Stomach (tissue), 9 donors: Measurements from ENCODE around the gene CTNND2. TPM values are rescaled to one million over a fixed set of nuclear protein-coding genes. Genes with fewer than 3 reads are reported as not detected.

ENCODE experiments used
- DNase-seq, 2 donors: peaks; one replicate each; pipeline versions ENCODE4 v3.0.0 to v3.0.0-alpha.2; 2013 to 2019
- H3K27ac ChIP-seq, 5 donors: fragments of 200-600 bp in 4 of 5; sonication (generic) in 4 of 5; one replicate each; pipeline ENCODE4 v1.5.1; 2013 to 2019; ENCODE audit warnings: mild to moderate bottlenecking in 1 of 5, moderate library complexity in 1 of 5
- H3K27me3 ChIP-seq, 3 donors: fragments of 200-600 bp; sonication (generic); one replicate each; pipeline ENCODE4 v1.5.1; 2017 to 2019; ENCODE audit warnings: mixed run types in 1 of 3
- H3K36me3 ChIP-seq, 4 donors: fragments of 200-600 bp; sonication (generic); 1 replicate in 3 of 4; 2 replicates in 1 of 4; pipeline ENCODE4 v1.5.1; 2016 to 2019
- H3K4me1 ChIP-seq, 4 donors: fragments of 200-600 bp; sonication (generic); one replicate each; pipeline ENCODE4 v1.5.1; 2016 to 2019
- H3K4me3 ChIP-seq, 4 donors: fragments of 200-600 bp; sonication (generic) in 3 of 4; one replicate each; pipeline ENCODE4 v1.5.1; 2016 to 2019; ENCODE audit warnings: mild to moderate bottlenecking in 1 of 4
- H3K9me3 ChIP-seq, 4 donors: fragments of 200-600 bp; sonication (generic); one replicate each; pipeline ENCODE4 v1.5.1; 2016 to 2019
- EP300 ChIP-seq: sonication (generic); formaldehyde crosslinking; IDR thresholded peaks from one replicate; pipeline ENCODE4 v1.6.1; 2017; ENCODE audit warnings: antibody characterized with exemption
- POLR2A ChIP-seq, 4 donors: fragments of 450-650 bp; IDR thresholded peaks; one replicate each; pipeline ENCODE4 v1.6.1; 2016; ENCODE audit warnings: antibody characterized with exemption in 4 of 4, control low read depth in 2 of 4, mild to moderate bottlenecking in 1 of 4, moderate library complexity in 1 of 4
- POLR2AphosphoS5 ChIP-seq, 3 donors: sonication (generic); formaldehyde crosslinking; IDR thresholded peaks; one replicate each; pipeline ENCODE4 v1.6.1; 2016; ENCODE audit warnings: antibody characterized with exemption in 3 of 3
- WGBS, 5 donors: extraction: QIAGEN DNeasy Blood & Tissue Kit in 3 of 5; methylation state at CpG; one replicate each; pipeline versions ENCODE4 v1.1.5 to v1.1.7; 2013 to 2018; 5-methylcytosine and 5-hydroxymethylcytosine counted together
- intact Hi-C: fragments of 100-400 bp; cut with DNase I; formaldehyde crosslinking; loops from one replicate; pipeline ENCODE4 v1.15.1; 2023; ENCODE audit warnings: low total_unique reads
- polyA plus RNA-seq, 3 donors: library from polyadenylated mRNA; stranded (reverse); fragments of 200-250 nt; gene quantifications; one replicate each; pipeline ENCODE4 v1.2.3, GENCODE V29; 2013
- total RNA-seq, 5 donors: library from RNA; depleted of rRNA; stranded (reverse); fragments of >200 nt; gene quantifications; one replicate each; pipeline versions ENCODE4 v1.1.0 to v1.2.3, GENCODE V29; 2014 to 2016
- TF ChIP-seq, protein P1 (sequence below), 7 experiments: fragments of 450-650 bp in 4 of 7; fragments of 200-600 bp in 3 of 7; sonication (generic) in 3 of 7; IDR thresholded peaks; one replicate each; pipeline ENCODE4 v1.5.1; 2016 to 2019; ENCODE audit warnings: antibody characterized with exemption in 7 of 7, control low read depth in 2 of 7, mild to moderate bottlenecking in 1 of 7
- donor health status: healthy with polysubstance abuse.
- donor health status: Bipolar disorder and iron deficiency.
- donor health status: healthy.

The CTNND2 gene
- total and polyA plus RNA-seq, 8 donors, result 0.29 to 3.4 (median 2.0) TPM; not detected in 2

DNA sequence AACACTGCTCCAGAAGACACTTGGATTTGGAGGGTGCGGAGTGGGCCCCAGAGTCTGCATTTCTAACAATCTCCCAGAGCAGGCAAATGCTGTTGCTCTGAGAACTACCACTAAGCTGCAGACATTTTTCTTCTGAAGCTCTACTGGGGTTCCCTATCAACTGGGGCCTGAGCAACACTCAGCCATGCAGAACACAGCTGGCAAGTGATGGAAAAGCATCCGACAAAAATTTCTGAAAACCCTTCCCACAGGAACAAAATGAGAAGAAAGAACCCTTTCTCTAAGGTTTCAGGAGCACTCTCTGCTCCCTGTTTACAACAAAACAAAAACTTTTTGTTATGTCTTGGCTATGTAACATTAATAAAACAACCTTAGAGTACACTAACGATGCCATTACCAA lies 516.9 kb downstream of the CTNND2 start:
- 87 to 93% (median 90%) methylated on average over 3 of the region's 3 CpGs for WGBS, 5 donors

DNA sequence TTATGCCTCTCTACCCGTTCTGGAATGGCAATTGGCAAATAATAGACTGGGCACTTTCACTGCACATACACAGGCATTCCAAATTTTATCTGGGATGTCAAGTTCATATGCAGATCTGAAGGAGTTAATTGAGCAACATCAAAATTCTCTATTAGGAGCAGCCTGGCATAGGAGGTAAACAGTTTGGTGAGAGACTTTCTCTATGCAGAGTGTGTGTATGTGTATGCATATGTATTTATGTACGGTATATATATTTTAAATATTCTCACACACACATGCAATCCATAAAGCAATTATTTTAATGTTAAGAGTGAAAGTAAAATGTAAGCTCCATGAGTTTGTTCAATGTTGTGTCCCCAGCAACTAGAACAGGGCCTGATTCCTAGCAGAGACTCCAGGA lies 517.8 kb downstream of the CTNND2 start:
- Histone ChIP-seq H3K27ac (no peak overlapping the region), H3K4me1 (peaks cover 10 to 19% (median 17%) of the 10 kb centered on the region in 4 donors), H3K4me3 (peak overlapping the region in 1 of 4 donors; percentile 40), H3K27me3 (peaks cover 0 to 48% (median 16%) of the 10 kb centered on the region in 3 donors), H3K9me3 (no peaks in the 10 kb centered on the region), H3K36me3 (no peaks in the 10 kb centered on the region)
- intact Hi-C loops, result no loop called here
- no peak for DNase-seq
- 46 to 59% (median 53%) methylated on average over 2 of the region's 2 CpGs for WGBS, 5 donors
- TF ChIP-seq EP300 (no peak), POLR2AphosphoS5 (IDR thresholded peaks at IDR 0.05) (no peak), POLR2A (IDR thresholded peaks at IDR 0.05) (no peak)
- TF ChIP-seq, protein P1, sequence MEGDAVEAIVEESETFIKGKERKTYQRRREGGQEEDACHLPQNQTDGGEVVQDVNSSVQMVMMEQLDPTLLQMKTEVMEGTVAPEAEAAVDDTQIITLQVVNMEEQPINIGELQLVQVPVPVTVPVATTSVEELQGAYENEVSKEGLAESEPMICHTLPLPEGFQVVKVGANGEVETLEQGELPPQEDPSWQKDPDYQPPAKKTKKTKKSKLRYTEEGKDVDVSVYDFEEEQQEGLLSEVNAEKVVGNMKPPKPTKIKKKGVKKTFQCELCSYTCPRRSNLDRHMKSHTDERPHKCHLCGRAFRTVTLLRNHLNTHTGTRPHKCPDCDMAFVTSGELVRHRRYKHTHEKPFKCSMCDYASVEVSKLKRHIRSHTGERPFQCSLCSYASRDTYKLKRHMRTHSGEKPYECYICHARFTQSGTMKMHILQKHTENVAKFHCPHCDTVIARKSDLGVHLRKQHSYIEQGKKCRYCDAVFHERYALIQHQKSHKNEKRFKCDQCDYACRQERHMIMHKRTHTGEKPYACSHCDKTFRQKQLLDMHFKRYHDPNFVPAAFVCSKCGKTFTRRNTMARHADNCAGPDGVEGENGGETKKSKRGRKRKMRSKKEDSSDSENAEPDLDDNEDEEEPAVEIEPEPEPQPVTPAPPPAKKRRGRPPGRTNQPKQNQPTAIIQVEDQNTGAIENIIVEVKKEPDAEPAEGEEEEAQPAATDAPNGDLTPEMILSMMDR (IDR thresholded peaks at IDR 0.05), result no peak

More for the DNA sequence above, 516.9 kb downstream of the CTNND2 start:
- no peaks in the 10 kb centered on the region for H3K36me3 ChIP-seq
- H3K4me3 ChIP-seq, result no peak overlapping the region
- no peak for DNase-seq
- H3K4me1 ChIP-seq, result peaks cover 10 to 19% (median 17%) of the 10 kb centered on the region in 4 donors
- peaks cover 0 to 48% (median 16%) of the 10 kb centered on the region in 3 donors for H3K27me3 ChIP-seq
- no peaks in the 10 kb centered on the region for H3K9me3 ChIP-seq
- TF ChIP-seq POLR2AphosphoS5 (IDR thresholded peaks at IDR 0.05) (no peak), POLR2A (IDR thresholded peaks at IDR 0.05) (no peak), EP300 (no peak)
- TF ChIP-seq, protein P1 (IDR thresholded peaks at IDR 0.05), result no peak
- H3K27ac ChIP-seq, result no peak overlapping the region
- intact Hi-C loops, result no loop called here

DNA sequence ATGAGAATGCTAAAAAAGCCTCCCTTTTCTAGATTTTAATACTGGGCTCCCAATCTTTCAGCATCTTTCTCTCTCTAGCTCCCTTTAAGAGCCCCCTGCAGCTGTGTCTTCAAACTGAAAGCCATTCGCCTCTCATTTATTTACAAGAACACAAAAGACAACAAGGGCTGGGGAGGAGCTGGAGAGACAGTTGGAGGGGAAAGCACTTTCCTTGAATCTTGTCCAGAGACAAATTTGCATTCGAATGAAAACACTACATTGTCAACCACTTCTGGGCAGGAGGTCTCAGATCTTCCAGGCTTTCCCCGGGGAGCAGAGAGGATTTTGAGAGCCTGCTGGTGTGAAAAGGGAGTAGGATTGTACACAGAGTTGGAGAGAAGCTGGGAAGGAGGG lies 518.3 kb downstream of the CTNND2 start:
- H3K9me3 ChIP-seq, result no peaks in the 10 kb centered on the region
- TF ChIP-seq POLR2AphosphoS5 (IDR thresholded peaks at IDR 0.05) (no peak), EP300 (no peak)
- TF ChIP-seq, protein P1 (IDR thresholded peaks at IDR 0.05), result no peak
- peaks cover 0 to 48% (median 16%) of the 10 kb centered on the region in 3 donors for H3K27me3 ChIP-seq
- no peaks in the 10 kb centered on the region for H3K36me3 ChIP-seq
- 14 to 26% (median 24%) methylated on average over 3 of the region's 3 CpGs for WGBS, 5 donors
- DNase-seq, result peak in 1 of 2 donors; percentile 7
- peaks cover 10 to 19% (median 17%) of the 10 kb centered on the region in 4 donors for H3K4me1 ChIP-seq
- intact Hi-C loops, result no loop called here
- H3K27ac ChIP-seq, result no peak overlapping the region
- peak overlapping the region in 2 of 4 donors; percentile 31 to 40 for H3K4me3 ChIP-seq

DNA sequence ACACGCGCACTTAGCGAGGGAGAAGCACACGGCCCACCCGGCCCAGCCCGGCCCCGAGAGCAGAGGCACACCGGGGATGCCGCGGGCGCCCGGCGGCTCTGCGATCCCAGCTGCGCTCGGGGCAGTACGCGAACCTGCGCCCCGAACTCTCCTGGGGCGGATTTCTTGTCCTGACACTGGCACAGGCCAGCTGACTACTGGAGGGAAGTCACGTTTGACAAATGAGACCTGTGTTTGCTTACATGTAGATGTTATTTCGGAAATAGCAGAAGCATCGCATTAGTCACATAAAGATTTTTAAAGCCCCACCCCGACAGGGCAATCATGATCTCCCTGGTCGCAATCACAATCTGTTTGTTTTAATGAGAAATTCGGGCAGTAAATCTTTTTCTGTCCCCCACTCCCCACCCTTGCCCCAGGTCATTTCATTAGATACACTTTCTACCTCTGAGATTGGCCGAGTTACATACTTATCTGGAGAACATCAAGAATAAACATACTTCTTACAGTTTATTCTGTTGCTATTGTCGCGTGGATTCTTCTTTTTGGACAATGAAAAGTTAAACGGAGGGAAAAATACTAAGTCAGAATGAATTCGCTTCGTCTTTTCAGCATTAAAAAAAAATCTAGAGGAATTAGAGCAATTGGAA lies 518.9 kb downstream of the CTNND2 start:
- Histone ChIP-seq H3K27me3 (peaks cover 0 to 48% (median 16%) of the 10 kb centered on the region in 3 donors), H3K9me3 (no peaks in the 10 kb centered on the region), H3K4me1 (peaks cover 10 to 19% (median 17%) of the 10 kb centered on the region in 4 donors), H3K27ac (no peak overlapping the region), H3K4me3 (peak overlapping the region; percentile 31 to 43 (median 38)), H3K36me3 (no peaks in the 10 kb centered on the region)
- intact Hi-C loops, result no loop called here
- 3 to 6% (median 5%) methylated on average over 21 to 33 of the region's 33 CpGs for WGBS, 5 donors
- DNase-seq, result peak in 1 of 2 donors; percentile 36
- no peak for TF ChIP-seq EP300
- TF ChIP-seq, protein P1 (IDR thresholded peaks at IDR 0.05), result no peak
- TF ChIP-seq POLR2AphosphoS5 (IDR thresholded peaks at IDR 0.05), result no peak
- no peak for TF ChIP-seq POLR2A (IDR thresholded peaks at IDR 0.05)
